CD4-positive, alpha-beta memory T cell (primary cell): ENCODE results near the gene HOXB2. TPM values are rescaled to one million over a fixed set of nuclear protein-coding genes. Genes with fewer than 3 reads are reported as not detected.
A peak's percentile ranks its signal among the peaks of the same experiment; 100 is the strongest.

ENCODE experiments used
- CTCF ChIA-PET: fragments of 350-600 bp; sonication (Branson Sonifier 250); formaldehyde crosslinking; loops from one replicate; lab custom pipeline; 2021; ENCODE audit warnings: inconsistent platforms; ENCODE audit not compliant: partially characterized antibody; lab: Charles Lee
- POLR2A ChIA-PET: fragments of 350-600 bp; sonication (Branson Sonifier 250); formaldehyde crosslinking; loops from one replicate; lab custom pipeline; 2021; ENCODE audit not compliant: partially characterized antibody; lab: Charles Lee
- DNase-seq, 5 donors: peaks; one replicate each; pipeline versions ENCODE4 v3.0.0 to v3.0.0-alpha.2; 2020 to 2022; ENCODE audit warnings: mixed read lengths in 1 of 5
- H3K27ac ChIP-seq: one replicate; pipeline ENCODE4 v1.7.0; 2013; ENCODE audit warnings: low read depth, low read length
- H3K27me3 ChIP-seq: 2 replicates; pipeline ENCODE4 v1.7.0; 2013; ENCODE audit warnings: mild to moderate bottlenecking, low read length, moderate library complexity; ENCODE audit not compliant: insufficient read depth
- H3K36me3 ChIP-seq: 2 replicates; pipeline ENCODE4 v1.7.0; 2013; ENCODE audit warnings: mild to moderate bottlenecking, low read length, moderate library complexity; ENCODE audit not compliant: insufficient read depth
- H3K4me1 ChIP-seq: 2 replicates; pipeline ENCODE4 v1.7.0; 2013; ENCODE audit warnings: mild to moderate bottlenecking, low read length, moderate library complexity; ENCODE audit not compliant: insufficient read depth
- H3K4me3 ChIP-seq, 2 donors: one replicate each; pipeline ENCODE4 v1.7.0; 2013; ENCODE audit warnings: low read length in 2 of 2, mild to moderate bottlenecking in 1 of 2
- H3K9me3 ChIP-seq, 2 donors: one replicate each; pipeline ENCODE4 v1.7.0; 2013; ENCODE audit warnings: low read length in 2 of 2, control low read depth in 1 of 2; ENCODE audit not compliant: control insufficient read depth in 1 of 2
- H3K27ac Mint-ChIP-seq, 7 donors: one replicate each; pipeline ENCODE4 v1.8.0; 2020 to 2021; ENCODE audit warnings: mixed read lengths in 7 of 7, mild to moderate bottlenecking in 6 of 7, inconsistent platforms in 3 of 7, moderate library complexity in 3 of 7
- H3K27me3 Mint-ChIP-seq, 2 donors: one replicate each; pipeline ENCODE4 v1.8.0; 2020 to 2021; ENCODE audit warnings: mixed read lengths in 2 of 2
- H3K36me3 Mint-ChIP-seq, 2 donors: one replicate each; pipeline ENCODE4 v1.8.0; 2020 to 2021; ENCODE audit warnings: mixed read lengths in 2 of 2, inconsistent platforms in 1 of 2, mild to moderate bottlenecking in 1 of 2
- H3K4me1 Mint-ChIP-seq, 4 donors: one replicate each; pipeline ENCODE4 v1.8.0; 2020 to 2021; ENCODE audit warnings: mixed read lengths in 4 of 4, mild to moderate bottlenecking in 1 of 4
- H3K4me3 Mint-ChIP-seq, 8 donors: one replicate each; pipeline ENCODE4 v1.8.0; 2020 to 2021; ENCODE audit warnings: mixed read lengths in 8 of 8, mild to moderate bottlenecking in 7 of 8, moderate library complexity in 6 of 8, inconsistent platforms in 3 of 8
- H3K9me3 Mint-ChIP-seq, 8 donors: one replicate each; pipeline ENCODE4 v1.8.0; 2020 to 2021; ENCODE audit warnings: mixed read lengths in 8 of 8, mild to moderate bottlenecking in 5 of 8, inconsistent platforms in 3 of 8, moderate library complexity in 1 of 8
- intact Hi-C: fragments of 100-400 bp; cut with micrococcal nuclease; formaldehyde crosslinking; loops from one replicate; pipeline ENCODE4 v1.15.1; 2023
- polyA plus RNA-seq, 2 donors: library from polyadenylated mRNA; unstranded; fragments of 300-500 nt; fragmentation: Illumina TruSeq; gene quantifications; one replicate each; pipeline ENCODE4 v1.2.3, GENCODE V29; 2021
- total RNA-seq, 2 experiments: library from RNA; stranded (reverse); gene quantifications; one replicate each; pipeline ENCODE4 v1.2.3, GENCODE V29; 2021

The HOXB2 gene
- total and polyA plus RNA-seq, 4 experiments from 2014 or later: 12.7 to 39.2 (median 35.4) TPM

- no peak overlapping the region for H3K27ac ChIP-seq
- Mint-ChIP-seq H3K27ac (no peak overlapping the region), H3K4me3 (no peak overlapping the region), H3K27me3 (peaks cover 3 to 11% of the 10 kb centered on the region in 2 donors), H3K9me3 (no peaks in the 10 kb centered on the region), H3K4me1 (peaks cover 3 to 11% (median 6%) of the 10 kb centered on the region in 4 donors), H3K36me3 (peaks cover 0 to 3% of the 10 kb centered on the region in 2 donors)
- no peaks in the 10 kb centered on the region for H3K9me3 ChIP-seq
- CTCF ChIA-PET: no interaction called here
- no peaks in the 10 kb centered on the region for H3K27me3 ChIP-seq
- no peak overlapping the region for H3K4me3 ChIP-seq
- POLR2A ChIA-PET: no interaction called here
- H3K36me3 ChIP-seq: no peaks in the 10 kb centered on the region
- no peak for DNase-seq
- H3K4me1 ChIP-seq: peaks cover 10% of the 10 kb centered on the region
- intact Hi-C loops: no loop called here
Measured at GRCh38 chr17:48566717-48567116, 21.8 kb upstream of the HOXB2 start.

GRCh38 chr17:48565925-48566710 lies 21.2 kb upstream of the HOXB2 start:
- peaks cover 3 to 11% of the 10 kb centered on the region in 2 donors for H3K27me3 Mint-ChIP-seq
- Histone ChIP-seq H3K9me3 (no peaks in the 10 kb centered on the region), H3K27ac (no peak overlapping the region), H3K27me3 (no peaks in the 10 kb centered on the region), H3K4me1 (peaks cover 15% of the 10 kb centered on the region), H3K36me3 (no peaks in the 10 kb centered on the region), H3K4me3 (no peak overlapping the region)
- no peak overlapping the region for H3K27ac Mint-ChIP-seq
- peaks cover 5 to 10% (median 7%) of the 10 kb centered on the region in 4 donors for H3K4me1 Mint-ChIP-seq
- no peaks in the 10 kb centered on the region for H3K36me3 Mint-ChIP-seq
- no peak for DNase-seq
- H3K9me3 Mint-ChIP-seq: no peaks in the 10 kb centered on the region
- intact Hi-C loops: no loop called here
- no peak overlapping the region for H3K4me3 Mint-ChIP-seq
- CTCF ChIA-PET: no interaction called here
- POLR2A ChIA-PET: no interaction called here

GRCh38 chr17:48565022-48565554 lies 20.2 kb upstream of the HOXB2 start:
- H3K36me3 ChIP-seq: no peaks in the 10 kb centered on the region
- no peaks in the 10 kb centered on the region for H3K27me3 ChIP-seq
- ChIA-PET CTCF (no interaction called here), POLR2A (no interaction called here)
- no peaks in the 10 kb centered on the region for H3K9me3 ChIP-seq
- Mint-ChIP-seq H3K27me3 (peaks cover 3 to 11% of the 10 kb centered on the region in 2 donors), H3K27ac (peak overlapping the region in 1 of 7 donors; percentile 31), H3K4me3 (no peak overlapping the region), H3K36me3 (no peaks in the 10 kb centered on the region), H3K9me3 (no peaks in the 10 kb centered on the region), H3K4me1 (peaks cover 5 to 10% (median 7%) of the 10 kb centered on the region in 4 donors)
- intact Hi-C loops: no loop called here
- no peak overlapping the region for H3K27ac ChIP-seq
- no peak overlapping the region for H3K4me3 ChIP-seq
- H3K4me1 ChIP-seq: peaks cover 15% of the 10 kb centered on the region
- DNase-seq: no peak

GRCh38 chr17:48564188-48565021 lies 19.5 kb upstream of the HOXB2 start:
- CTCF ChIA-PET: no interaction called here

GRCh38 chr17:48563867-48564187 lies 18.9 kb upstream of the HOXB2 start:
- Mint-ChIP-seq H3K4me1 (peaks cover 5 to 10% (median 6%) of the 10 kb centered on the region in 4 donors), H3K27ac (no peak overlapping the region), H3K27me3 (peaks cover 3 to 5% of the 10 kb centered on the region in 2 donors), H3K4me3 (peak overlapping the region in 2 of 8 donors; percentile 27 to 37), H3K36me3 (no peaks in the 10 kb centered on the region), H3K9me3 (no peaks in the 10 kb centered on the region)
- ChIA-PET POLR2A (interaction anchor here (2.0 kb wide), 1 partner anchor 22 kb away, joined by 5 read pairs; no protein-coding TSS in a partner anchor), CTCF (no interaction called here)
- intact Hi-C loops: no loop called here
- Histone ChIP-seq H3K9me3 (no peaks in the 10 kb centered on the region), H3K27ac (no peak overlapping the region), H3K4me3 (no peak overlapping the region), H3K27me3 (no peaks in the 10 kb centered on the region), H3K4me1 (peaks cover 15% of the 10 kb centered on the region), H3K36me3 (no peaks in the 10 kb centered on the region)
- no peak for DNase-seq

More at GRCh38 chr17:48564188-48565021, 19.5 kb upstream of the HOXB2 start:
- Histone ChIP-seq H3K36me3 (no peaks in the 10 kb centered on the region), H3K27ac (no peak overlapping the region), H3K27me3 (no peaks in the 10 kb centered on the region), H3K4me1 (peaks cover 15% of the 10 kb centered on the region), H3K9me3 (no peaks in the 10 kb centered on the region), H3K4me3 (no peak overlapping the region)
- Mint-ChIP-seq H3K36me3 (no peaks in the 10 kb centered on the region), H3K27ac (peak overlapping the region in 1 of 7 donors; percentile 31), H3K9me3 (no peaks in the 10 kb centered on the region), H3K4me1 (peaks cover 5 to 10% (median 7%) of the 10 kb centered on the region in 4 donors), H3K27me3 (peaks cover 3 to 8% of the 10 kb centered on the region in 2 donors), H3K4me3 (peak overlapping the region in 1 of 8 donors; percentile 12)
- POLR2A ChIA-PET: interaction anchor here (2.0 kb wide), 1 partner anchor 23 kb away, joined by 5 read pairs; no protein-coding TSS in a partner anchor
- intact Hi-C loops: no loop called here
- no peak for DNase-seq

GRCh38 chr17:48563385-48563838 lies 18.5 kb upstream of the HOXB2 start:
- H3K4me3 Mint-ChIP-seq: peak overlapping the region in 2 of 8 donors; percentile 27 to 37
- CTCF ChIA-PET: no interaction called here
- H3K9me3 Mint-ChIP-seq: no peaks in the 10 kb centered on the region
- intact Hi-C loops: no loop called here
- POLR2A ChIA-PET: interaction anchor here (2.0 kb wide), 1 partner anchor 22 kb away, joined by 5 read pairs; no protein-coding TSS in a partner anchor
- no peaks in the 10 kb centered on the region for H3K27me3 ChIP-seq
- H3K4me3 ChIP-seq: no peak overlapping the region
- H3K4me1 ChIP-seq: peaks cover 13% of the 10 kb centered on the region
- H3K27ac Mint-ChIP-seq: no peak overlapping the region
- H3K27me3 Mint-ChIP-seq: peaks cover 2 to 3% of the 10 kb centered on the region in 2 donors
- no peak overlapping the region for H3K27ac ChIP-seq
- H3K36me3 ChIP-seq: no peaks in the 10 kb centered on the region
- H3K36me3 Mint-ChIP-seq: no peaks in the 10 kb centered on the region
- DNase-seq: no peak
- H3K9me3 ChIP-seq: no peaks in the 10 kb centered on the region
- H3K4me1 Mint-ChIP-seq: peaks cover 2 to 7% (median 4%) of the 10 kb centered on the region in 4 donors

GRCh38 chr17:48562934-48563333 lies 18.0 kb upstream of the HOXB2 start:
- Histone ChIP-seq H3K27ac (no peak overlapping the region), H3K27me3 (no peaks in the 10 kb centered on the region), H3K36me3 (no peaks in the 10 kb centered on the region), H3K9me3 (no peaks in the 10 kb centered on the region), H3K4me1 (peaks cover 12% of the 10 kb centered on the region), H3K4me3 (no peak overlapping the region)
- no peak for DNase-seq
- H3K27ac Mint-ChIP-seq: no peak overlapping the region
- no peaks in the 10 kb centered on the region for H3K36me3 Mint-ChIP-seq
- peaks cover 0 to 5% (median 2%) of the 10 kb centered on the region in 4 donors for H3K4me1 Mint-ChIP-seq
- ChIA-PET CTCF (no interaction called here), POLR2A (interaction anchor here (2.0 kb wide), 1 partner anchor 21 kb away, joined by 5 read pairs; no protein-coding TSS in a partner anchor)
- intact Hi-C loops: no loop called here
- H3K27me3 Mint-ChIP-seq: peaks cover 0 to 3% of the 10 kb centered on the region in 2 donors
- H3K4me3 Mint-ChIP-seq: no peak overlapping the region
- H3K9me3 Mint-ChIP-seq: no peaks in the 10 kb centered on the region
